ENCODE results near the gene OR5AU1.
"Not testable (repeated sequence)": the region's sequence is repeated elsewhere in the genome, so short reads cannot be mapped to it uniquely, and the experiment has no call there.

OR5AU1 gene

GRCh38 chr14:21171128-21171527 is 15.3 kb upstream of the OR5AU1 start:
- DNase-seq (ENCODE audit: low spot score): no peak

- no peak for DNase-seq (ENCODE audit: low spot score)
Observed at GRCh38 chr14:21169573-21169972, 13.7 kb upstream of the OR5AU1 start.

GRCh38 chr14:21168055-21168454 is 12.2 kb upstream of the OR5AU1 start:
- DNase-seq (ENCODE audit: low spot score): peak; percentile 54

- not testable (repeated sequence) for DNase-seq (ENCODE audit: low spot score)
Observed at GRCh38 chr14:21165670-21166069, 9.8 kb upstream of the OR5AU1 start.

- DNase-seq (ENCODE audit: low spot score): not testable (repeated sequence)
Observed at GRCh38 chr14:21165002-21165605, 9.2 kb upstream of the OR5AU1 start.

- no peak for DNase-seq (ENCODE audit: low spot score)
Observed at GRCh38 chr14:21163871-21164291, 8.0 kb upstream of the OR5AU1 start.

- no peak for DNase-seq (ENCODE audit: low spot score)
Observed at GRCh38 chr14:21162081-21162480, 6.2 kb upstream of the OR5AU1 start.

GRCh38 chr14:21160061-21160610 is 4.3 kb upstream of the OR5AU1 start:
- no peak for DNase-seq (ENCODE audit: low spot score)

GRCh38 chr14:21158175-21158574 is 2.3 kb upstream of the OR5AU1 start:
- DNase-seq (ENCODE audit: low spot score): not testable (repeated sequence)

GRCh38 chr14:21149641-21150367 is 6.1 kb downstream of the OR5AU1 start:
- no peak for DNase-seq (ENCODE audit: low spot score)

- DNase-seq (ENCODE audit: low spot score): no peak
Observed at GRCh38 chr14:21145437-21145836, 10.4 kb downstream of the OR5AU1 start.

GRCh38 chr14:21142357-21142756 is 13.5 kb downstream of the OR5AU1 start:
- no peak for DNase-seq (ENCODE audit: low spot score)

GRCh38 chr14:21136024-21136423 is 19.8 kb downstream of the OR5AU1 start:
- DNase-seq (ENCODE audit: low spot score): peak; percentile 57

GRCh38 chr14:21133901-21134300 is 22.0 kb downstream of the OR5AU1 start:
- DNase-seq (ENCODE audit: low spot score): no peak

- no peak for DNase-seq (ENCODE audit: low spot score)
Observed at GRCh38 chr14:21123429-21123828, 32.4 kb downstream of the OR5AU1 start.

GRCh38 chr14:21121122-21121521 is 34.7 kb downstream of the OR5AU1 start:
- DNase-seq (ENCODE audit: low spot score): no peak

- no peak for DNase-seq (ENCODE audit: low spot score)
Observed at GRCh38 chr14:21120686-21121085, 35.2 kb downstream of the OR5AU1 start.

- no peak for DNase-seq (ENCODE audit: low spot score)
Observed at GRCh38 chr14:21118933-21119332, 36.9 kb downstream of the OR5AU1 start.

- no peak for DNase-seq (ENCODE audit: low spot score)
Observed at GRCh38 chr14:21113369-21113768, 42.5 kb downstream of the OR5AU1 start.

GRCh38 chr14:21112255-21112654 is 43.6 kb downstream of the OR5AU1 start:
- no peak for DNase-seq (ENCODE audit: low spot score)

GRCh38 chr14:21109377-21110138 is 46.3 kb downstream of the OR5AU1 start:
- no peak for DNase-seq (ENCODE audit: low spot score)

GRCh38 chr14:21108791-21109190 is 47.1 kb downstream of the OR5AU1 start:
- no peak for DNase-seq (ENCODE audit: low spot score)
